HG03521 (cell line): ENCODE results near the gene SMPD3.

Experiments
- ATAC-seq: cut with Tn5 transposase; IDR thresholded peaks from one replicate; pipeline ENCODE4 v1.9.1; 2021; ENCODE audit warnings: mild to moderate bottlenecking, moderate library complexity; ENCODE audit not compliant: unreplicated experiment

Gene SMPD3

GRCh38 chr16:68444056-68444657 lies 4.2 kb downstream of the SMPD3 start:
- no peak for ATAC-seq

GRCh38 chr16:68436581-68436980 lies 11.7 kb downstream of the SMPD3 start:
- no peak for ATAC-seq

- no peak for ATAC-seq
These were observed 13.6 kb downstream of the SMPD3 start for GRCh38 chr16:68434624-68435210.

GRCh38 chr16:68433316-68433715 lies 15.0 kb downstream of the SMPD3 start:
- ATAC-seq = no peak

GRCh38 chr16:68432701-68433100 lies 15.6 kb downstream of the SMPD3 start:
- no peak for ATAC-seq

GRCh38 chr16:68429076-68429854 lies 19.0 kb downstream of the SMPD3 start:
- no peak for ATAC-seq

- ATAC-seq = no peak
These were observed 20.5 kb downstream of the SMPD3 start for GRCh38 chr16:68427649-68428303.

- no peak for ATAC-seq
These were observed 22.0 kb downstream of the SMPD3 start for GRCh38 chr16:68426347-68426652.

GRCh38 chr16:68425498-68426346 lies 22.6 kb downstream of the SMPD3 start:
- no peak for ATAC-seq

- no peak for ATAC-seq
These were observed 24.5 kb downstream of the SMPD3 start for GRCh38 chr16:68423771-68424170.

- ATAC-seq = no peak
These were observed 25.8 kb downstream of the SMPD3 start for GRCh38 chr16:68422396-68422960.

GRCh38 chr16:68421076-68421475 lies 27.2 kb downstream of the SMPD3 start:
- no peak for ATAC-seq

GRCh38 chr16:68420366-68420942 lies 27.9 kb downstream of the SMPD3 start:
- ATAC-seq = no peak

- peak; percentile 68 for ATAC-seq
These were observed 30.5 kb downstream of the SMPD3 start for GRCh38 chr16:68417711-68418301.

- ATAC-seq = no peak
These were observed 32.0 kb downstream of the SMPD3 start for GRCh38 chr16:68416057-68417046.

- no peak for ATAC-seq
These were observed 33.7 kb downstream of the SMPD3 start for GRCh38 chr16:68414581-68414980.

- no peak for ATAC-seq
These were observed 36.2 kb downstream of the SMPD3 start for GRCh38 chr16:68412061-68412460.

GRCh38 chr16:68411086-68411485 lies 37.2 kb downstream of the SMPD3 start:
- no peak for ATAC-seq

- no peak for ATAC-seq
These were observed 39.3 kb downstream of the SMPD3 start for GRCh38 chr16:68408967-68409366.
